ENCODE data around the gene UGT2B11.
"Not testable (repeated sequence)": the region's sequence is repeated elsewhere in the genome, so short reads cannot be mapped to it uniquely, and the experiment has no call there.

GRCh38 chr4:69190621-69191020 lies 23.9 kb downstream of the UGT2B11 start:
- not testable (repeated sequence) for TF ChIP-seq CTCF, EP300 (IDR thresholded peaks at IDR 0.05)

Measured in ovary (tissue), 3 donors.